Measurements from ENCODE around the gene C11orf68.

The C11orf68 gene

DNA sequence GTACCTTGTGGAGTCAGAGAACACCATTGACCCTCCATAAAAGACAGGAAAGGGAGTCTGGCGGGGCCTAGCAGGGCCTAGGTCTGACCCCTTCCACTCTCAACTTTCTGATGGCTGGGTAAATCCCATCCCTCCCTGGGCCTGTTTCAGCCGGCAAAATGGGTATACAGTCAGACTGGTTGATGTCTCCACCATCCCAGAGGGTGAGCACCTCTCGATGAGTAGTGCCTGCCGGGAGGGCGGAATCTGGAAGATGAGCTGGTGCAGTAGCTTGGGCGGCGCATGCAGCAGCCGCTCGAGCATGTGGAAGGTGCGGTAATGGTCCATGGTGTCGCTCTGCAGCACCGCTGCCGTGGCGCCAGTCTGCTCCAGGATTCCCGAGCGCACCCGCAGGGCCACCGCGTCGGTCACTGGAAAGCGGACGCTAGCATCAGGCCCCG is 31.1 kb downstream of the C11orf68 start:
- Histone ChIP-seq H3K4me3 (ENCODE audit: low read depth, low read length) (peak overlapping the region; percentile 77), H3K9me3 (no peaks in the 10 kb centered on the region), H3K36me3 (peaks cover 33% of the 10 kb centered on the region), H3K27me3 (no peaks in the 10 kb centered on the region), H3K4me1 (peaks cover 8% of the 10 kb centered on the region)
- TF ChIP-seq, protein P1, sequence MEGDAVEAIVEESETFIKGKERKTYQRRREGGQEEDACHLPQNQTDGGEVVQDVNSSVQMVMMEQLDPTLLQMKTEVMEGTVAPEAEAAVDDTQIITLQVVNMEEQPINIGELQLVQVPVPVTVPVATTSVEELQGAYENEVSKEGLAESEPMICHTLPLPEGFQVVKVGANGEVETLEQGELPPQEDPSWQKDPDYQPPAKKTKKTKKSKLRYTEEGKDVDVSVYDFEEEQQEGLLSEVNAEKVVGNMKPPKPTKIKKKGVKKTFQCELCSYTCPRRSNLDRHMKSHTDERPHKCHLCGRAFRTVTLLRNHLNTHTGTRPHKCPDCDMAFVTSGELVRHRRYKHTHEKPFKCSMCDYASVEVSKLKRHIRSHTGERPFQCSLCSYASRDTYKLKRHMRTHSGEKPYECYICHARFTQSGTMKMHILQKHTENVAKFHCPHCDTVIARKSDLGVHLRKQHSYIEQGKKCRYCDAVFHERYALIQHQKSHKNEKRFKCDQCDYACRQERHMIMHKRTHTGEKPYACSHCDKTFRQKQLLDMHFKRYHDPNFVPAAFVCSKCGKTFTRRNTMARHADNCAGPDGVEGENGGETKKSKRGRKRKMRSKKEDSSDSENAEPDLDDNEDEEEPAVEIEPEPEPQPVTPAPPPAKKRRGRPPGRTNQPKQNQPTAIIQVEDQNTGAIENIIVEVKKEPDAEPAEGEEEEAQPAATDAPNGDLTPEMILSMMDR (IDR thresholded peaks at IDR 0.05; ENCODE audit: low read depth, low read length) = no peak
- no peak for DNase-seq

DNA sequence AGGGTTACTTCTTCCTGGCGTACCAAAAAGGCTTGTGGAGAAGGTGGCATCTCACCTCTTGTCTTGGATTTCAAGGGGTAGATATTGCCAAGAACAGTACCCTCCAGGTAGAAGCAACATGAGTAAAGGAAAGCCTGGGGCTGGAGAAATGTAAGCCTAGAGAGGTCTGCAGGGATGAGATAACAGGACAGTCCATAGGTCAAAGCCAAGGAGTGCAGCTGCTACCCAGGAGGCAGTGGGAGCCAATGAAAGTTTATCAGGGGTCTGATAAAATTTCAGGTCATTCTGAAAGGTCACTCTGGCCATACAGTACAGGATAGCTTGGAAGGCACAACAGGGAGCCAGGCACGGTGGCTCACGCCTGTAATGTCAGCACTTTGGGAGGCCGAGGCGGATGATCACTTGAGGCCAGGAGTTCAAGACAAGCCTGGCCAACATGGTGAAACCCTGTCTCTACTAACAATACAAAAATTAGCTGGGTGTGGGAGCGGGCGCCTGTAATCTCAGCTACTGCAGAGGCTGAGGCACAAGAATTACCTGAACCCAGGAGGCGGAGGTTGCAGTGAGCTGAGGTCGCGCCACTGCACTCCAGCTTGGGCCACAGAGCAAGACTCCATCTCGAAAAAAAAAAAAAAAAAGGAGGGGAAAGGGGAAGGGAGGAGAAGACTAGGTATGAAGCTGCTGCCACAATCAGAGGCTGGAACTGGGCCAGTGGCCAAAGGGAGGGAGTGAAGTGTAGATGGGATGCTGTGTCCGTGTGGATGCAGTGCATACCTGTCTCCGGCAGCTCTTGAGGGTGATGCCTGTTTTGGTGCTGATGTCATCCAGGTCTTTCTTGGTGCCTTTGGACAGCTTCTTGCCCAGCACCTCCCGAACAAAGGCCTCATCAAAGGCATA is 31.8 kb downstream of the C11orf68 start:
- Histone ChIP-seq H3K36me3 (peaks cover 35% of the 10 kb centered on the region), H3K27me3 (no peaks in the 10 kb centered on the region), H3K9me3 (no peaks in the 10 kb centered on the region), H3K4me1 (peaks cover 8% of the 10 kb centered on the region), H3K4me3 (ENCODE audit: low read depth, low read length) (peak overlapping the region; percentile 77)
- TF ChIP-seq, protein P1 (IDR thresholded peaks at IDR 0.05; ENCODE audit: low read depth, low read length) = no peak
- DNase-seq = no peak

GRCh38 chr11:65885808-65886536 is 32.9 kb downstream of the C11orf68 start:
- Histone ChIP-seq H3K4me1 (peaks cover 8% of the 10 kb centered on the region), H3K4me3 (ENCODE audit: low read depth, low read length) (no peak overlapping the region), H3K36me3 (peaks cover 35% of the 10 kb centered on the region), H3K9me3 (no peaks in the 10 kb centered on the region), H3K27me3 (no peaks in the 10 kb centered on the region)
- DNase-seq = no peak
- TF ChIP-seq, protein P1 (IDR thresholded peaks at IDR 0.05; ENCODE audit: low read depth, low read length) = no peak

DNA sequence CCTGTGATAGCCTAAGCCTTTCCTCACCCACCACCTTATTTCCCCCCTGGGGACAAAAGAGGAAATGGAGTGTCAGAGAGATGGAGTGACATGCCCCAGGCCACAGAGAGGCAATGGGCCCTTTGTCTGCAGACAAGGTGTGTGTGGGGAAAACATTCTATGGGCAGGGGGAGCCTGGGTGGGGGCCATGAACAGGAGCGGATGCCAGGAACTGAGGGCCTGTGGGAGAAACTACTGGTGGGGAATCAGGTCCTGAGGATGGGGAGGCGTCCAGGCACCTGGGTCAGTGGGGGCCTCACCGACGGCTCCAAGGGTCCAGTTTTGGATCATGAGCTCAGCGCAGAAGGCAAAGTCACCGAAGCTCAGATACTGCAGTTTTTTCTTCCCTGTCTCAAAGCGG is 33.6 kb downstream of the C11orf68 start:
- H3K4me1 ChIP-seq = peaks cover 8% of the 10 kb centered on the region
- DNase-seq = no peak
- H3K36me3 ChIP-seq = peaks cover 35% of the 10 kb centered on the region

GRCh38 chr11:65884716-65885092 is 34.2 kb downstream of the C11orf68 start:
- H3K4me1 ChIP-seq = peaks cover 3% of the 10 kb centered on the region
- peaks cover 35% of the 10 kb centered on the region for H3K36me3 ChIP-seq
- TF ChIP-seq, protein P1 (IDR thresholded peaks at IDR 0.05; ENCODE audit: low read depth, low read length) = peak; percentile 100
- peak; percentile 84 for DNase-seq
- no peak overlapping the region for H3K4me3 ChIP-seq (ENCODE audit: low read depth, low read length)
- no peaks in the 10 kb centered on the region for H3K9me3 ChIP-seq
- no peaks in the 10 kb centered on the region for H3K27me3 ChIP-seq

More for the DNA sequence above, 33.6 kb downstream of the C11orf68 start:
- H3K4me3 ChIP-seq (ENCODE audit: low read depth, low read length) = no peak overlapping the region
- no peaks in the 10 kb centered on the region for H3K27me3 ChIP-seq
- H3K9me3 ChIP-seq = no peaks in the 10 kb centered on the region
- TF ChIP-seq, protein P1 (IDR thresholded peaks at IDR 0.05; ENCODE audit: low read depth, low read length) = no peak
